Measurements from ENCODE around the gene PLXNA4. TPM values are rescaled to one million over a fixed set of nuclear protein-coding genes. Genes with fewer than 3 reads are reported as not detected.

The PLXNA4 gene
- total RNA-seq, 1 experiment from 2014 or later = 0.10 TPM

GRCh38 chr7:132428247-132428919 is 147.9 kb downstream of the PLXNA4 start:
- ATAC-seq = no peak
- Histone ChIP-seq H3K27me3 (ENCODE audit: control insufficient read depth, insufficient read depth, low read length) (peaks cover 7% of the 10 kb centered on the region), H3K9me3 (ENCODE audit: control insufficient read depth, insufficient read depth, low read depth, low read length) (no peaks in the 10 kb centered on the region), H3K36me3 (ENCODE audit: control insufficient read depth, insufficient read depth, low read length) (no peaks in the 10 kb centered on the region), H3K27ac (ENCODE audit: low read length) (no peak overlapping the region), H3K4me1 (ENCODE audit: control insufficient read depth, insufficient read depth, low read length) (no peaks in the 10 kb centered on the region), H3K4me3 (ENCODE audit: low read depth in 2 of 2, low read length in 2 of 2) (no peak overlapping the region)
- POLR2A ChIA-PET = no interaction called here
- intact Hi-C loops (cut with micrococcal nuclease; ENCODE audit: unreplicated experiment) = no loop called here
- CTCF ChIA-PET = no interaction called here
- TF ChIP-seq TCF7L2 (IDR thresholded peaks at IDR 0.05; ENCODE audit: low read depth, low read length) (no peak), REST (IDR thresholded peaks at IDR 0.05; ENCODE audit: insufficient read depth in 1 of 2, low read depth in 2 of 2, low read length in 1 of 2) (no peak), POLR2AphosphoS5 (IDR thresholded peaks at IDR 0.05; ENCODE audit: low read depth, low read length) (no peak), SIN3A (IDR thresholded peaks at IDR 0.05; ENCODE audit: borderline replicate concordance, insufficient read depth, low read depth, low read length) (no peak), CTCF (IDR thresholded peaks at IDR 0.05) (no peak)
- in situ Hi-C loops (cut with HindIII; ENCODE audit: low pct_unique_long_range_greater_than_20kb, low sequenced_read_pairs) = no loop called here
- BruUV-seq (replicated peaks) = no TSS peak
- no peak for DNase-seq (ENCODE audit: low read depth, low spot score)

GRCh38 chr7:132425942-132426341 is 150.3 kb downstream of the PLXNA4 start:
- Histone ChIP-seq H3K9me3 (ENCODE audit: control insufficient read depth, insufficient read depth, low read depth, low read length) (no peaks in the 10 kb centered on the region), H3K4me1 (ENCODE audit: control insufficient read depth, insufficient read depth, low read length) (no peaks in the 10 kb centered on the region), H3K27me3 (ENCODE audit: control insufficient read depth, insufficient read depth, low read length) (peaks cover 4% of the 10 kb centered on the region; the same call in 1 of the 2 replicates), H3K36me3 (ENCODE audit: control insufficient read depth, insufficient read depth, low read length) (no peaks in the 10 kb centered on the region), H3K4me3 (ENCODE audit: low read depth in 2 of 2, low read length in 2 of 2) (no peak overlapping the region), H3K27ac (ENCODE audit: low read length) (no peak overlapping the region)
- ChIA-PET POLR2A (no interaction called here), CTCF (no interaction called here)
- in situ Hi-C loops (cut with HindIII; ENCODE audit: low pct_unique_long_range_greater_than_20kb, low sequenced_read_pairs) (no loop called here), intact Hi-C loops (cut with micrococcal nuclease; ENCODE audit: unreplicated experiment) (no loop called here)
- TF ChIP-seq SIN3A (IDR thresholded peaks at IDR 0.05; ENCODE audit: borderline replicate concordance, insufficient read depth, low read depth, low read length) (no peak), TCF7L2 (IDR thresholded peaks at IDR 0.05; ENCODE audit: low read depth, low read length) (no peak), CTCF (IDR thresholded peaks at IDR 0.05) (no peak), POLR2AphosphoS5 (IDR thresholded peaks at IDR 0.05; ENCODE audit: low read depth, low read length) (no peak), REST (IDR thresholded peaks at IDR 0.05; ENCODE audit: insufficient read depth in 1 of 2, low read depth in 2 of 2, low read length in 1 of 2) (no peak)
- DNase-seq (ENCODE audit: low read depth, low spot score) (no peak), ATAC-seq (no peak)
- no TSS peak for BruUV-seq (replicated peaks)

Measured in Panc1 (cell line).